Upper lobe of right lung (tissue), 1 donor: ENCODE measurements around the gene ZBTB7C. TPM values are rescaled to one million over a fixed set of nuclear protein-coding genes. Genes with fewer than 3 reads are reported as not detected.

ENCODE experiments used
- ATAC-seq: fragments of 200-7000 bp; cut with Tn5 transposase; one replicate; pipeline ENCODE4 v1.9.1; 2020; ENCODE audit warnings: mild to moderate bottlenecking, moderate library complexity
- DNase-seq: peaks from one replicate; pipeline ENCODE4 v3.0.0-alpha.2; 2020
- H3K27ac ChIP-seq: fragments of 200-600 bp; one replicate; pipeline ENCODE4 v1.8.0; 2022
- H3K27me3 ChIP-seq: fragments of 200-600 bp; one replicate; pipeline ENCODE4 v1.8.0; 2022; ENCODE audit warnings: mild to moderate bottlenecking
- H3K36me3 ChIP-seq: fragments of 200-600 bp; one replicate; pipeline ENCODE4 v1.8.0; 2022
- H3K4me1 ChIP-seq: fragments of 200-600 bp; one replicate; pipeline ENCODE4 v1.8.0; 2022
- H3K4me3 ChIP-seq: fragments of 200-600 bp; one replicate; pipeline ENCODE4 v1.8.0; 2022; ENCODE audit warnings: mild to moderate bottlenecking
- H3K9me3 ChIP-seq: fragments of 200-600 bp; one replicate; pipeline ENCODE4 v1.8.0; 2022
- CTCF ChIP-seq: fragments of 200-600 bp; IDR thresholded peaks from one replicate; pipeline ENCODE4 v1.8.0; 2022; ENCODE audit warnings: antibody characterized with exemption
- intact Hi-C: fragments of 100-400 bp; cut with DNase I; formaldehyde crosslinking; loops from one replicate; pipeline ENCODE4 v1.11.0; 2022
- total RNA-seq: library from RNA; stranded (reverse); fragmentation: NEBNext Ultra II Directional; extraction: Animal tissue kit (Norgen Biotek cat#: 25700); gene quantifications from one replicate; pipeline ENCODE4 v1.2.1, GENCODE V29; 2021
- donor health status: DM: no; HTN: yes; CAD: no; lungs with severe emphysema.

The ZBTB7C gene
- total RNA-seq, 1 donor from 2014 or later = 17.7 TPM

GRCh38 chr18:48321121-48321520 lies 88.1 kb downstream of the ZBTB7C start:
- peaks cover 8% of the 10 kb centered on the region for H3K4me1 ChIP-seq
- no peak overlapping the region for H3K4me3 ChIP-seq
- no peaks in the 10 kb centered on the region for H3K27me3 ChIP-seq
- H3K36me3 ChIP-seq = no peaks in the 10 kb centered on the region
- intact Hi-C loops = no loop called here
- no peak for ATAC-seq
- H3K9me3 ChIP-seq = no peaks in the 10 kb centered on the region
- H3K27ac ChIP-seq = no peak overlapping the region
- peak; percentile 22 for DNase-seq
- TF ChIP-seq CTCF = no peak

GRCh38 chr18:48320639-48320945 lies 88.6 kb downstream of the ZBTB7C start:
- intact Hi-C loops = no loop called here
- H3K27me3 ChIP-seq = no peaks in the 10 kb centered on the region
- H3K27ac ChIP-seq = no peak overlapping the region
- DNase-seq (no peak), ATAC-seq (no peak)
- no peak overlapping the region for H3K4me3 ChIP-seq
- no peaks in the 10 kb centered on the region for H3K36me3 ChIP-seq
- peaks cover 8% of the 10 kb centered on the region for H3K4me1 ChIP-seq
- TF ChIP-seq CTCF = no peak
- no peaks in the 10 kb centered on the region for H3K9me3 ChIP-seq

- no peak overlapping the region for H3K4me3 ChIP-seq
- peaks cover 8% of the 10 kb centered on the region for H3K4me1 ChIP-seq
- H3K9me3 ChIP-seq = no peaks in the 10 kb centered on the region
- no peaks in the 10 kb centered on the region for H3K27me3 ChIP-seq
- H3K36me3 ChIP-seq = no peaks in the 10 kb centered on the region
- intact Hi-C loops = no loop called here
- DNase-seq (peak; percentile 48), ATAC-seq (no peak)
- no peak for TF ChIP-seq CTCF
- no peak overlapping the region for H3K27ac ChIP-seq
Observed at GRCh38 chr18:48319801-48320638, 89.2 kb downstream of the ZBTB7C start.

GRCh38 chr18:48318436-48318835 lies 90.7 kb downstream of the ZBTB7C start:
- H3K27ac ChIP-seq = no peak overlapping the region
- peaks cover 8% of the 10 kb centered on the region for H3K4me1 ChIP-seq
- no peaks in the 10 kb centered on the region for H3K27me3 ChIP-seq
- intact Hi-C loops = no loop called here
- no peaks in the 10 kb centered on the region for H3K36me3 ChIP-seq
- no peak for TF ChIP-seq CTCF
- H3K4me3 ChIP-seq = no peak overlapping the region
- no peak for ATAC-seq
- peak; percentile 45 for DNase-seq
- H3K9me3 ChIP-seq = no peaks in the 10 kb centered on the region

- Histone ChIP-seq H3K9me3 (no peaks in the 10 kb centered on the region), H3K36me3 (no peaks in the 10 kb centered on the region), H3K4me3 (no peak overlapping the region), H3K4me1 (peaks cover 8% of the 10 kb centered on the region), H3K27me3 (no peaks in the 10 kb centered on the region), H3K27ac (no peak overlapping the region)
- intact Hi-C loops = no loop called here
- TF ChIP-seq CTCF = no peak
- ATAC-seq (no peak), DNase-seq (peak; percentile 45)
Observed at GRCh38 chr18:48317781-48318381, 91.3 kb downstream of the ZBTB7C start.
